IMR-90 (cell line): ENCODE results near the gene CHRNB4. TPM values are rescaled to one million over a fixed set of nuclear protein-coding genes. Genes with fewer than 3 reads are reported as not detected.

Experiments
- ATAC-seq: fragments of 200-7000 bp; cut with Tn5 transposase; 2 replicates; pipeline ENCODE4 v1.9.1; 2020; ENCODE audit warnings: low read depth, mild to moderate bottlenecking, moderate library complexity
- BruUV-seq: library from RNA; stranded (reverse); fragments of 400-500 nt; replicated peaks from 2 replicates; lab custom pipeline; 2021; lab: Mats Ljungman, UMichigan
- CTCF ChIA-PET: fragments of 300-600 bp; formaldehyde crosslinking; extraction: SDS; loops from one replicate; lab custom pipeline; 2021; ENCODE audit warnings: antibody characterized with exemption; lab: Yijun Ruan, JAX
- POLR2A ChIA-PET: fragments of 300-600 bp; sonication (Branson Sonifier 250); formaldehyde crosslinking; loops from one replicate; lab custom pipeline; 2022; ENCODE audit warnings: antibody characterized with exemption; ENCODE audit not compliant: unreplicated experiment; lab: Charles Lee
- DNase-seq: peaks from one replicate; pipeline ENCODE4 v3.0.0; 2013
- H2AFZ ChIP-seq: replicated peaks from 2 replicates; pipeline ENCODE3; 2013; ENCODE audit warnings: low read length, mild to moderate bottlenecking; ENCODE audit not compliant: poor library complexity
- H2AK5ac ChIP-seq: 2 replicates; pipeline ENCODE4 v1.6.1; 2013; ENCODE audit warnings: low read depth, low read length, inconsistent platforms
- H2AK9ac ChIP-seq: replicated peaks from 2 replicates; pipeline ENCODE3; 2013; ENCODE audit warnings: mild to moderate bottlenecking, low read depth, low read length, moderate library complexity; ENCODE audit not compliant: poor library complexity
- H2BK120ac ChIP-seq: 2 replicates; pipeline ENCODE4 v1.6.1; 2013; ENCODE audit warnings: low read depth, low read length, inconsistent platforms
- H2BK15ac ChIP-seq: 3 replicates; pipeline ENCODE4 v1.6.1; 2013; ENCODE audit warnings: low read depth, low read length, inconsistent platforms
- H2BK20ac ChIP-seq: 2 replicates; pipeline ENCODE4 v1.6.1; 2013; ENCODE audit warnings: low read depth, mild to moderate bottlenecking, inconsistent platforms, low read length, moderate library complexity
- H2BK5ac ChIP-seq: 2 replicates; pipeline ENCODE4 v1.6.1; 2013; ENCODE audit warnings: mild to moderate bottlenecking, low read depth, low read length, inconsistent platforms; ENCODE audit not compliant: poor library complexity, severe bottlenecking
- H3K14ac ChIP-seq: replicated peaks from 2 replicates; pipeline ENCODE4 v1.6.1; 2013; ENCODE audit warnings: low read depth, low read length, inconsistent platforms
- H3K18ac ChIP-seq: 2 replicates; pipeline ENCODE4 v1.6.1; 2013; ENCODE audit warnings: low read depth, low read length, control low read depth
- H3K23ac ChIP-seq: 2 replicates; pipeline ENCODE4 v1.6.1; 2013; ENCODE audit warnings: low read depth, low read length, inconsistent platforms
- H3K27ac ChIP-seq: 2 replicates; pipeline ENCODE4 v1.5.1; 2013; ENCODE audit warnings: mild to moderate bottlenecking, control low read depth, low read length; ENCODE audit not compliant: insufficient read depth
- H3K27me3 ChIP-seq: 2 replicates; pipeline ENCODE4 v1.6.1; 2013; ENCODE audit warnings: low read length; ENCODE audit not compliant: control insufficient read depth, insufficient read depth
- H3K36me3 ChIP-seq: 2 replicates; pipeline ENCODE4 v1.6.1; 2013; ENCODE audit warnings: low read length, mixed read lengths; ENCODE audit not compliant: control insufficient read depth, insufficient read depth
- H3K4ac ChIP-seq: 2 replicates; pipeline ENCODE4 v1.6.1; 2013; ENCODE audit warnings: low read depth, low read length, inconsistent platforms
- H3K4me1 ChIP-seq: 2 replicates; pipeline ENCODE4 v1.6.1; 2013; ENCODE audit warnings: low read length, mixed read lengths; ENCODE audit not compliant: control insufficient read depth, insufficient read depth
- H3K4me2 ChIP-seq: 2 replicates; pipeline ENCODE4 v1.6.1; 2013; ENCODE audit warnings: low read depth, mild to moderate bottlenecking, control low read depth, low read length, moderate library complexity
- H3K4me3 ChIP-seq: 2 replicates; pipeline ENCODE4 v1.5.1; 2013; ENCODE audit warnings: low read depth, mild to moderate bottlenecking, control low read depth, low read length, moderate library complexity; ENCODE audit not compliant: insufficient read depth
- H3K56ac ChIP-seq: 2 replicates; pipeline ENCODE4 v1.6.1; 2013; ENCODE audit warnings: low read length, inconsistent platforms; ENCODE audit not compliant: insufficient read depth; ENCODE audit errors: extremely low read depth
- H3K79me1 ChIP-seq, 2 experiments: 2 replicates each; pipeline ENCODE4 v1.6.1; 2013; ENCODE audit warnings: low read length in 2 of 2, inconsistent platforms in 1 of 2, low read depth in 1 of 2
- H3K9ac ChIP-seq: 2 replicates; pipeline ENCODE4 v1.6.1; 2013; ENCODE audit warnings: low read depth, low read length, control low read depth
- H3K9me1 ChIP-seq: 2 replicates; pipeline ENCODE4 v1.6.1; 2013; ENCODE audit warnings: low read length, inconsistent platforms; ENCODE audit not compliant: insufficient read depth
- H3K9me3 ChIP-seq: 2 replicates; pipeline ENCODE4 v1.6.1; 2013; ENCODE audit warnings: low read length; ENCODE audit not compliant: control insufficient read depth, insufficient read depth
- H4K20me1 ChIP-seq: 2 replicates; pipeline ENCODE4 v1.6.1; 2013; ENCODE audit warnings: low read length, inconsistent platforms; ENCODE audit not compliant: insufficient read depth
- H4K5ac ChIP-seq: 2 replicates; pipeline ENCODE4 v1.6.1; 2013; ENCODE audit warnings: mild to moderate bottlenecking, low read depth, low read length, control low read depth
- H4K8ac ChIP-seq, 2 experiments: 2 replicates each; pipeline ENCODE4 v1.6.1; 2013; ENCODE audit warnings: low read depth in 2 of 2, low read length in 2 of 2, control low read depth in 1 of 2, inconsistent platforms in 1 of 2
- H4K91ac ChIP-seq: 2 replicates; pipeline ENCODE4 v1.6.1; 2013; ENCODE audit warnings: low read depth, low read length, inconsistent platforms; ENCODE audit not compliant: insufficient read depth
- CEBPB ChIP-seq: IDR thresholded peaks from 2 replicates; pipeline ENCODE4 v1.6.1; 2012; ENCODE audit warnings: low read depth, low read length, improper control_type of control experiment
- CHD1 ChIP-seq: IDR thresholded peaks from 2 replicates; pipeline ENCODE4 v1.6.1; 2012; ENCODE audit warnings: low read depth, low read length, improper control_type of control experiment
- CTCF ChIP-seq: conservative IDR thresholded peaks from 2 replicates; pipeline ENCODE4 v1.5.1; 2012; ENCODE audit warnings: mild to moderate bottlenecking, low read depth, low read length, improper control_type of control experiment
- ELK1 ChIP-seq: fragments of 150-350 bp; IDR thresholded peaks from 2 replicates; pipeline ENCODE4 v1.6.1; 2016; ENCODE audit warnings: low read depth, mild to moderate bottlenecking, low read length, moderate library complexity, borderline replicate concordance
- FOS ChIP-seq: fragments of 150-350 bp; IDR thresholded peaks from 2 replicates; pipeline ENCODE4 v1.6.1; 2016; ENCODE audit warnings: low read depth, low read length
- MAFK ChIP-seq: IDR thresholded peaks from 2 replicates; pipeline ENCODE4 v1.6.1; 2012; ENCODE audit warnings: low read depth, low read length, improper control_type of control experiment
- MAZ ChIP-seq: IDR thresholded peaks from 2 replicates; pipeline ENCODE4 v1.6.1; 2012; ENCODE audit warnings: low read depth, mild to moderate bottlenecking, low read length, improper control_type of control experiment, moderate library complexity, borderline replicate concordance
- NFE2L2 ChIP-seq: fragments of 150-350 bp; IDR thresholded peaks from 2 replicates; pipeline ENCODE4 v1.6.1; 2016; ENCODE audit warnings: low read depth, mild to moderate bottlenecking, low read length
- RCOR1 ChIP-seq: IDR thresholded peaks from 2 replicates; pipeline ENCODE4 v1.6.1; 2012; ENCODE audit warnings: mild to moderate bottlenecking, low read length, improper control_type of control experiment; ENCODE audit not compliant: insufficient replicate concordance
- dilution Hi-C: fragments of 300-500 bp; cut with HindIII; formaldehyde crosslinking; loops from one replicate; pipeline ENCODE4 v1.14.3; 2018; ENCODE audit warnings: low sequenced_read_pairs; ENCODE audit not compliant: unreplicated experiment
- in situ Hi-C: fragments of 300-500 bp; cut with MboI; formaldehyde crosslinking; loops from 3 replicates; pipeline ENCODE4 v1.14.3; 2019; ENCODE audit warnings: low sequenced_read_pairs, inconsistent platforms, mixed read lengths
- intact Hi-C: fragments of 100-400 bp; cut with micrococcal nuclease; formaldehyde crosslinking; loops from 2 replicates; pipeline ENCODE4 v1.10.0; 2022
- polyA plus RNA-seq, 3 experiments: library from polyadenylated mRNA; depleted of rRNA; stranded (reverse); fragments of >200 nt; gene quantifications; 2 replicates each; pipeline ENCODE4 v1.2.3, GENCODE V29; 2012; ENCODE audit warnings: low replicate concordance in 1 of 3
- total RNA-seq: library from RNA; depleted of rRNA; stranded (reverse); fragments of >200 nt; gene quantifications from 2 replicates; pipeline ENCODE4 v1.2.3, GENCODE V29; 2012

Gene CHRNB4
- total and polyA plus RNA-seq, 2 of the 4 experiments (the other 2 are of a cell fraction): not detected

GRCh38 chr15:78599189-78599588 lies 41.8 kb downstream of the CHRNB4 start:
- H2AK9ac ChIP-seq: no peak overlapping the region
- no TSS peak for BruUV-seq
- H3K9me3 ChIP-seq: no peaks in the 10 kb centered on the region
- H2BK5ac ChIP-seq: no peak overlapping the region
- CTCF ChIA-PET: no interaction called here
- H3K4ac ChIP-seq: no peak overlapping the region
- no peaks in the 10 kb centered on the region for H3K9me1 ChIP-seq
- no peak overlapping the region for H3K14ac ChIP-seq
- H3K4me3 ChIP-seq: no peak overlapping the region
- no peak overlapping the region for H3K9ac ChIP-seq
- DNase-seq: no peak
- no peak overlapping the region for H3K27ac ChIP-seq
- no peak for ATAC-seq
- POLR2A ChIA-PET: interaction anchor here (0.6 kb wide), 1 partner anchor 105 kb away, joined by 4 read pairs; no protein-coding TSS in a partner anchor
- no peaks in the 10 kb centered on the region for H3K79me1 ChIP-seq
- peaks cover 2% of the 10 kb centered on the region; the same call in 1 of the 2 replicates for H3K27me3 ChIP-seq
- H3K4me2 ChIP-seq: no peak overlapping the region
- no peak overlapping the region for H3K18ac ChIP-seq
- H4K20me1 ChIP-seq: no peaks in the 10 kb centered on the region
- H3K4me1 ChIP-seq: no peaks in the 10 kb centered on the region
- in situ Hi-C loops (no loop called here), dilution Hi-C loops (no loop called here), intact Hi-C loops (no loop called here)
- H3K23ac ChIP-seq: no peak overlapping the region
- H2AFZ ChIP-seq: no peak overlapping the region
- H2BK20ac ChIP-seq: no peak overlapping the region
- no peak overlapping the region for H4K91ac ChIP-seq
- H2BK120ac ChIP-seq: no peak overlapping the region
- no peak for TF ChIP-seq CHD1
- TF ChIP-seq NFE2L2: no peak
- no peak for TF ChIP-seq CEBPB
- no peak for TF ChIP-seq FOS
- TF ChIP-seq MAZ: no peak
- no peak for TF ChIP-seq MAFK
- TF ChIP-seq CTCF: no peak
- no peak for TF ChIP-seq RCOR1
- no peak for TF ChIP-seq ELK1
- no peak overlapping the region for H4K5ac ChIP-seq
- no peak overlapping the region for H4K8ac ChIP-seq
- H2BK15ac ChIP-seq: no peak overlapping the region
- H3K36me3 ChIP-seq: no peaks in the 10 kb centered on the region
- H2AK5ac ChIP-seq: no peak overlapping the region
- H3K56ac ChIP-seq: no peak overlapping the region
